Body of pancreas (tissue), 4 donors: ENCODE measurements around the gene COL18A1.

Experiments used
- POLR2A ChIP-seq, 3 donors: fragments of 450-650 bp; IDR thresholded peaks; one replicate each; pipeline ENCODE4 v1.6.1; 2016; ENCODE audit warnings: antibody characterized with exemption in 3 of 3, mild to moderate bottlenecking in 2 of 3
- TF ChIP-seq, protein P1 (sequence below), 7 experiments: fragments of 450-650 bp in 4 of 7; fragments of 200-600 bp in 3 of 7; sonication (generic) in 3 of 7; IDR thresholded peaks; one replicate each; pipeline ENCODE4 v1.5.1; 2016 to 2019; ENCODE audit warnings: antibody characterized with exemption in 7 of 7

DNA sequence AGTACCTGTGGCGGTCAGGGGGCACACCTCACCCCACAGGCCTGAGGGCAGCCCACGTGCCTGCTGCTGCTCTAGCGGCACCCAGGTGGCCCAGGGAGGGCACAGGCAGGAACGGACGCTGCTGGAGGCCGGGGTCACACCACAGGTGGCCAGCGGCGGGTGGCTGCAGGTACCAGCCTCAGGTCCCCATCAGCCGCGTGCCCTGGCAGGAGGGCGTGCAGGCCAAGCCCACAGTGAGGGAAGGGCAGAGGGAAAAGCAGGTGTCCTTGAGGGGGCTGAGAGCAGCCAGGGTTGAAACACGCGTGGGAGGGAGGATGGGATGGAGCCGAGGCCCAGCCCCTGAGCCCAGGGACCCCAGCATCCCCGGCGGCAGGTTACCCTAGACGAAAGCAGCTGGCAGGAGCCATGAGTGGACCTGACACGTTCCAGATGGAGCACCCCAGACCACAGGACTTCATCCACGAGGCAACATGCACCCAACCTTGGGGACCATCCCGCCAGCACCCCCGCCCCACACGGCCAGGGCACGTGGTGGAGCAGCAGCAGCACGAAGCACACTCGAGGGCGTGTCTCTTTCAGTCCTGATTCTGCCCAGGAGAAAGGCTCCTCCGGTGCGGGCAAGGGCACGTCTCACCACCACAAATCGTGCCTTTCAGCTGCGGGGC lies 133.5 kb downstream of the COL18A1 start:
- TF ChIP-seq, protein P1, sequence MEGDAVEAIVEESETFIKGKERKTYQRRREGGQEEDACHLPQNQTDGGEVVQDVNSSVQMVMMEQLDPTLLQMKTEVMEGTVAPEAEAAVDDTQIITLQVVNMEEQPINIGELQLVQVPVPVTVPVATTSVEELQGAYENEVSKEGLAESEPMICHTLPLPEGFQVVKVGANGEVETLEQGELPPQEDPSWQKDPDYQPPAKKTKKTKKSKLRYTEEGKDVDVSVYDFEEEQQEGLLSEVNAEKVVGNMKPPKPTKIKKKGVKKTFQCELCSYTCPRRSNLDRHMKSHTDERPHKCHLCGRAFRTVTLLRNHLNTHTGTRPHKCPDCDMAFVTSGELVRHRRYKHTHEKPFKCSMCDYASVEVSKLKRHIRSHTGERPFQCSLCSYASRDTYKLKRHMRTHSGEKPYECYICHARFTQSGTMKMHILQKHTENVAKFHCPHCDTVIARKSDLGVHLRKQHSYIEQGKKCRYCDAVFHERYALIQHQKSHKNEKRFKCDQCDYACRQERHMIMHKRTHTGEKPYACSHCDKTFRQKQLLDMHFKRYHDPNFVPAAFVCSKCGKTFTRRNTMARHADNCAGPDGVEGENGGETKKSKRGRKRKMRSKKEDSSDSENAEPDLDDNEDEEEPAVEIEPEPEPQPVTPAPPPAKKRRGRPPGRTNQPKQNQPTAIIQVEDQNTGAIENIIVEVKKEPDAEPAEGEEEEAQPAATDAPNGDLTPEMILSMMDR (IDR thresholded peaks at IDR 0.05), result no peak
- TF ChIP-seq POLR2A (IDR thresholded peaks at IDR 0.05), result no peak
